ENCODE measurements around the gene CSPG5. TPM values are rescaled to one million over a fixed set of nuclear protein-coding genes. Genes with fewer than 3 reads are reported as not detected.

The CSPG5 gene
- total RNA-seq, 1 experiment from 2014 or later, result 3.8 TPM

DNA sequence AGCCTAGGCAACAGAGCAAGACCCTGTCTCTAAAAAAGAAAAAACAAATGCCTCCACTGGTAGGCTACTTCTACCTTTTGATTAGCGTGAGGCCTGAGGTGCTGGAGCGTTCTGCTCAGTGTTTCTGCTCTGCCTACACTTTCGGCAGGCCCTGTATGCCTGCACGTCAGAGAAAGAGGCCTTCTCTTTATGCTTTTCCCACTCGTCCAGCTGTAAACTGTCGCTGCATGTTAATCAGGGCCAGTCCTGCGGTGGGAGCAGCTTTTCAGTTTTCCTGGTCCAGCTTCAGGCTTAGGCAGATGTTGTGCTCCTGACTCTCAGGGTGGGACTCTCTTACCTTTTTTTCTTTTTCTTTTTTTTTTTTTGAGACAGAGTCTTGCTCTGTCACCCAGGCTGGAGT, 25.3 kb downstream of the CSPG5 start:
- RAD21 ChIA-PET (ENCODE audit: low non-redundant PET in 1 of 2, low total read pairs in 2 of 2, uncharacterized antibody in 2 of 2, unreplicated experiment in 2 of 2), result no interaction called here
- H3K36me3 ChIP-seq (ENCODE audit: control insufficient read depth in 1 of 2, insufficient read depth in 2 of 2, low read length in 2 of 2), result no peaks in the 10 kb centered on the region
- no peak for ATAC-seq
- BruUV-seq (replicated peaks), result no TSS peak
- TF ChIP-seq EZH2 (IDR thresholded peaks at IDR 0.05) (no peak), EZH2phosphoT487 (IDR thresholded peaks at IDR 0.05; ENCODE audit: borderline replicate concordance) (no peak), SIN3A (IDR thresholded peaks at IDR 0.05; ENCODE audit: low read depth) (no peak), JUND (IDR thresholded peaks at IDR 0.05) (no peak), POLR2AphosphoS5 (IDR thresholded peaks at IDR 0.05; ENCODE audit: low read depth, low read length) (no peak), ELF1 (IDR thresholded peaks at IDR 0.05; ENCODE audit: borderline replicate concordance, low read depth) (no peak), YY1 (IDR thresholded peaks at IDR 0.05; ENCODE audit: extremely low read depth, insufficient replicate concordance, low read depth, low read length) (no peak), SP1 (IDR thresholded peaks at IDR 0.05; ENCODE audit: low read depth) (no peak), FOSL1 (IDR thresholded peaks at IDR 0.05; ENCODE audit: low read depth) (no peak), RAD21 (IDR thresholded peaks at IDR 0.05; ENCODE audit: low read depth) (no peak), TCF7L2 (IDR thresholded peaks at IDR 0.05; ENCODE audit: borderline replicate concordance, extremely low read depth, insufficient read depth, insufficient read length) (no peak)
- TF ChIP-seq, protein P1, sequence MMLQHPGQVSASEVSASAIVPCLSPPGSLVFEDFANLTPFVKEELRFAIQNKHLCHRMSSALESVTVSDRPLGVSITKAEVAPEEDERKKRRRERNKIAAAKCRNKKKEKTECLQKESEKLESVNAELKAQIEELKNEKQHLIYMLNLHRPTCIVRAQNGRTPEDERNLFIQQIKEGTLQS (IDR thresholded peaks at IDR 0.05), result no peak
- TF ChIP-seq, protein P2, sequence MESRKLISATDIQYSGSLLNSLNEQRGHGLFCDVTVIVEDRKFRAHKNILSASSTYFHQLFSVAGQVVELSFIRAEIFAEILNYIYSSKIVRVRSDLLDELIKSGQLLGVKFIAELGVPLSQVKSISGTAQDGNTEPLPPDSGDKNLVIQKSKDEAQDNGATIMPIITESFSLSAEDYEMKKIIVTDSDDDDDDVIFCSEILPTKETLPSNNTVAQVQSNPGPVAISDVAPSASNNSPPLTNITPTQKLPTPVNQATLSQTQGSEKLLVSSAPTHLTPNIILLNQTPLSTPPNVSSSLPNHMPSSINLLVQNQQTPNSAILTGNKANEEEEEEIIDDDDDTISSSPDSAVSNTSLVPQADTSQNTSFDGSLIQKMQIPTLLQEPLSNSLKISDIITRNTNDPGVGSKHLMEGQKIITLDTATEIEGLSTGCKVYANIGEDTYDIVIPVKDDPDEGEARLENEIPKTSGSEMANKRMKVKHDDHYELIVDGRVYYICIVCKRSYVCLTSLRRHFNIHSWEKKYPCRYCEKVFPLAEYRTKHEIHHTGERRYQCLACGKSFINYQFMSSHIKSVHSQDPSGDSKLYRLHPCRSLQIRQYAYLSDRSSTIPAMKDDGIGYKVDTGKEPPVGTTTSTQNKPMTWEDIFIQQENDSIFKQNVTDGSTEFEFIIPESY (IDR thresholded peaks at IDR 0.05; ENCODE audit: extremely low read depth, insufficient replicate concordance, low read length), result no peak
- no peak overlapping the region for H3K4me2 ChIP-seq (ENCODE audit: low read length)
- no peaks in the 10 kb centered on the region for H4K20me1 ChIP-seq (ENCODE audit: insufficient read depth)
- H3K79me2 ChIP-seq (ENCODE audit: insufficient read depth, low read length), result no peaks in the 10 kb centered on the region
- DNase-seq (ENCODE audit: low read depth, low spot score), result no peak
- H3K27me3 ChIP-seq (ENCODE audit: insufficient read depth, low read length), result no peaks in the 10 kb centered on the region
- no peaks in the 10 kb centered on the region for H3K9me2 ChIP-seq (ENCODE audit: insufficient read depth)
- POLR2A ChIA-PET, result no interaction called here
- H3K9ac ChIP-seq (ENCODE audit: low read length), result no peak overlapping the region
- intact Hi-C loops (cut with micrococcal nuclease), result no loop called here
- no peaks in the 10 kb centered on the region for H3K9me3 ChIP-seq (ENCODE audit: control insufficient read depth in 1 of 2, insufficient read depth in 1 of 2, low read depth in 1 of 2, low read length in 2 of 2)
- no peaks in the 10 kb centered on the region for H3K4me1 ChIP-seq (ENCODE audit: control insufficient read depth in 1 of 2, insufficient read depth in 2 of 2, low read length in 2 of 2)
- no peak overlapping the region for H2AFZ ChIP-seq (ENCODE audit: low read depth, low read length, poor library complexity, severe bottlenecking)
- no peak overlapping the region for H3K4me3 ChIP-seq (replicated peaks in 1 of 2; ENCODE audit: low read depth in 1 of 2, low read length in 2 of 2)
- CTCF ChIA-PET, result no interaction called here
- no peak overlapping the region for H3K27ac ChIP-seq (ENCODE audit: low read depth, low read length)

Measured in HCT116 (cell line).